Measurements from ENCODE around the gene SORCS2. TPM values are rescaled to one million over a fixed set of nuclear protein-coding genes. Genes with fewer than 3 reads are reported as not detected.
"Not testable (repeated sequence)": the region's sequence is repeated elsewhere in the genome, so short reads cannot be mapped to it uniquely, and the experiment has no call there.

Gene SORCS2
- total RNA-seq, 1 donor from 2014 or later: 6.9 TPM

DNA sequence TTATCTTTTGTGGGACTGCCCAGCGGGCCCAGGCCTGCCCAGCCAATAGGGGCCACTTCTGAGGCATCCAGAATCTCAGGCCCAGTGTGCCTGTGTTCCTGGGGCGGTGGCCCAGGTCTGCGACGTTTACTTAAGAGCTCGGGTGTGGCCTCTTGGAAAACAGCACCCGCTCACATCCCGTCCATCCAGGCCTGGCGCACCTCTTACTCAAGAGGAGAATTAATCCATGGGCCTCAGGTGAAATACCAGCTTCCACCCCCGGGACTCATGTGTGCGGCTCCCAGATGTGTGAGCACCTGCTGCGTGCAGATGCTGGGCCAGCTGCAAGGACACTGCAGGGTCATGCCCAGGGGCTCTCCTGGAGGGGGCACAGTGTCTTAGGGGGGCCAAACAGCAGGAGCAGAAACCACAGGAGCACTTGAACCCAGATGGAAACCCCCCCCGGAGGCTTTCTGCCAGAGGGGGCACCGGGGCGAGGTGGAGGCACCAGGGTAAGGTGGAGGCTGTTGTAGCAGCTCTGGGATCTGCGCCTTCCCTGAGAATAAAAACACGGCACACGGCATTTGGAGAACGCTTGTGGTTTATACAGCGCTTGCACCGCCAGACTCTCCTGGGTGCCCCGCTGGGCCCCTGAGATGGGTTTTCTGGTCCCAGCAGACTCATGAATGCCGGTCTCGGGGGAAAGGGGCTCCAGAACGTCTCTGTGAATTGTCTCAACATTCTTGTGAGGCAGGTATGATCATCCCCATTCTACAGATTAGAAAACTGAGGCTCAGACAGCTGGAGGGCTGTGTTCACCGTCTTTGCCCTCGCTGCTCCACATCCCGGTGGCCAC, 239.6 kb downstream of the SORCS2 start:
- intact Hi-C loops (cut with DNase I): no loop called here
- peak; percentile 75 for DNase-seq (ENCODE audit: low spot score)

- DNase-seq (ENCODE audit: low spot score): no peak
- intact Hi-C loops (cut with DNase I): no loop called here
Measured at GRCh38 chr4:7432531-7433375, 240.4 kb downstream of the SORCS2 start.

- no peak for DNase-seq (ENCODE audit: low spot score)
- intact Hi-C loops (cut with DNase I): no loop called here
Measured at GRCh38 chr4:7433376-7434140, 241.2 kb downstream of the SORCS2 start.

DNA sequence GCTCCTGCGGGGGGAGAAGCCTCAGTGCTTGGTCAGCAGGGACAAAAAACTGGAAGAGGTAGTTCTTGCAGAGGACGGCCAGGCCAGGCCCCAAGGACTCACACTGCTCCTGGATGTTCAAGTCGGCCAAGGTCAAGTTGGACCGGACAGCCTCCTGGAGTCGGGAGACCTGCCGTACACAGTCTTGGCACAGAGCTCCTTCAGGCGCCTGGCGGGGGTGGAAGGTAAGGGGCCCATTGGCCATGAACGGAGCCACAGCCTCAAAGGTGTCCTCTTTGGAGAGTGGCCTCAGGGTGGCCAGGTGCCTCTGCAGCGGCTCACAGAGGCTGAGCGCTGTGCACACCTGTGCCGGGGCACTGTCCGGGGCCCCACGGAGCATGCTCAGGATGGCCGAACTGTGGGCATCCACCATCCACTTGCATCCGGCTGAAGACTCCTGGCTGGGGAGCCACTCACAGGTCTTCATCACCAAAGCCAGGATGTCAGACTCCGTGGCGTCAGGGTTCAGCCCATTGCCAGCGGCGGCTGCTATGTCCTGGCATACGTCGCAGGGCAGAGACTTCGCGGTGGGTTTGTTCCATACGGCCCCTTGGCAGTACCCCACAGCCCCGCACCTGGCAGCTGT, 241.9 kb downstream of the SORCS2 start:
- no peak for DNase-seq (ENCODE audit: low spot score)
- intact Hi-C loops (cut with DNase I): no loop called here

GRCh38 chr4:7434766-7435150, 242.4 kb downstream of the SORCS2 start, which contains the start of gene PSAPL1:
Gene PSAPL1 (minus strand): TSS chr4:7434930. CDS start chr4:7434879, 51 bp downstream.
- no peak for DNase-seq (ENCODE audit: low spot score)
- intact Hi-C loops (cut with DNase I): no loop called here

DNA sequence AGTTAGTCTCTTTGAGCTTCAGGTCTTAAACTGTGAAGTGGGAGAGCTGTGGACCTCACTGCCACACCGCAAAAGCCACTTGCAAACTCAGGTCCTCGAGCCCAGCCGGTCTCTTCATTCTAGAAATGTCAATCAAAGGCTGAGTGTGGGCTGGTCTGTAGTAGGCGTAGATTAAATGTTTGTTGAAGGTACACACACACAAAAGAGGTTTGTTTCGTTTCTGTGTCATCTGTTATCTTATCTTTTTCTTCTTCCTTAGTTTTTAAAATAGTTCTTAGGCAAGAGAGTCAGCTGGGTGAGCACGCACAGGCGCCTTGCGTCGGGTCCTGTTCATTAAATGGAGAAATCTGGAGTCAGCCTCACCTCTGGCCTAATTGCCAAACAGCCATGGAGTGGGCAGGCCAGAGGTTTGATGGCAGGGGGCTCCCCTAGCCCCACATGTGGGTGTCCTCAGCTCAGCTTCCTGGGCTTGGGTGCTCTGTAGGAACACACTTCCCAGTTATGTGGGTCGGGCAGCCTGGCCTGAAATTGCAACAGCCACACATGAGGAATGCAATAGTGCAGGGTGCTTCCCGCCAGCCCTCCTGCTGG, 243.2 kb downstream of the SORCS2 start:
- intact Hi-C loops (cut with DNase I): no loop called here
- DNase-seq (ENCODE audit: low spot score): no peak

DNA sequence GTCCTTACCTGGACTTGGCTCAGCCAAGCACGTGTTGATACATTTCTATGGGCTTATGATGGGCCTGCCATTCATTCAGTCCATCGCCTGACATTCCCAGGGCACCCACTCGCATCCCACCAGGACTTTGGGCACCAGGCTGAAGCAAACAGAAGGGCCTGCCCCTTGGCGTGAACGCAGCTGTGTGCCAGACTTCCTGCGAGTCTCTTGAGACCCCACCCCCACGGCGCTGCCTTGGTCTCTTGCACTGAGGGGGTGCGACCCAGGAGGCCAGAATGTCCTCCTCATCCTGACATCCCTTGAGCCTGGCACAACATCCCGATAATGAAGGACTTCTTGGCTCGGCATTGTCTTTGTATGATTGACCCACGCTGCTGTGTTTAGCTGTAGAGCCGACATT, 243.9 kb downstream of the SORCS2 start:
- DNase-seq (ENCODE audit: low spot score): no peak
- intact Hi-C loops (cut with DNase I): no loop called here

GRCh38 chr4:7439699-7440098, 247.4 kb downstream of the SORCS2 start:
- intact Hi-C loops (cut with DNase I): no loop called here
- DNase-seq (ENCODE audit: low spot score): no peak

GRCh38 chr4:7441201-7441600, 248.9 kb downstream of the SORCS2 start:
- intact Hi-C loops (cut with DNase I): no loop called here

GRCh38 chr4:7442574-7443162, 250.3 kb downstream of the SORCS2 start:
- DNase-seq (ENCODE audit: low spot score): no peak
- intact Hi-C loops (cut with DNase I): no loop called here

More at GRCh38 chr4:7441201-7441600, 248.9 kb downstream of the SORCS2 start:
- DNase-seq (ENCODE audit: low spot score): no peak

GRCh38 chr4:7444314-7444713, 252.0 kb downstream of the SORCS2 start:
- intact Hi-C loops (cut with DNase I): no loop called here
- DNase-seq (ENCODE audit: low spot score): no peak

GRCh38 chr4:7444731-7445130, 252.4 kb downstream of the SORCS2 start:
- intact Hi-C loops (cut with DNase I): no loop called here
- DNase-seq (ENCODE audit: low spot score): no peak

- DNase-seq (ENCODE audit: low spot score): no peak
- intact Hi-C loops (cut with DNase I): no loop called here
Measured at GRCh38 chr4:7447236-7447635, 254.9 kb downstream of the SORCS2 start.

DNA sequence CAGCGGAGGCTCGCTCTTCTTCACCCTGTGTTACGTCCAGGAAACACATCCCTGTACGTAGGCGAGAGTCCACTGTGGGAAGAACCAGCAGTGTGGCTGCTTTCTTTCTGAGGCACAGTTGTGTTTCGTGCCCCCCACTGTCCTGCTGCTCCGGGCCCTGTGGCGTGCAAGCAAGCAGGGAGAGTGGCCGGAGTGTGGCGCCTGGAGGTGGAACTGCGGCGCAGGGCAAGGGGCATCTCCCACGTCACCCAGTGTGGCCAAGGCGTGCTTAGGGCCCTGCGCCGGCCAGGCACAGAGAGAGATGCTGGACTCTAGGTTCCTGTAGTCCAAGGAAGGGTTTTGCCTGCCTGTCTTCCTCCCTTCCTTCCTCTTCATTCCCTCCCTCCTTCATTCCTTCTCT, 255.7 kb downstream of the SORCS2 start:
- DNase-seq (ENCODE audit: low spot score): no peak
- intact Hi-C loops (cut with DNase I): no loop called here

DNA sequence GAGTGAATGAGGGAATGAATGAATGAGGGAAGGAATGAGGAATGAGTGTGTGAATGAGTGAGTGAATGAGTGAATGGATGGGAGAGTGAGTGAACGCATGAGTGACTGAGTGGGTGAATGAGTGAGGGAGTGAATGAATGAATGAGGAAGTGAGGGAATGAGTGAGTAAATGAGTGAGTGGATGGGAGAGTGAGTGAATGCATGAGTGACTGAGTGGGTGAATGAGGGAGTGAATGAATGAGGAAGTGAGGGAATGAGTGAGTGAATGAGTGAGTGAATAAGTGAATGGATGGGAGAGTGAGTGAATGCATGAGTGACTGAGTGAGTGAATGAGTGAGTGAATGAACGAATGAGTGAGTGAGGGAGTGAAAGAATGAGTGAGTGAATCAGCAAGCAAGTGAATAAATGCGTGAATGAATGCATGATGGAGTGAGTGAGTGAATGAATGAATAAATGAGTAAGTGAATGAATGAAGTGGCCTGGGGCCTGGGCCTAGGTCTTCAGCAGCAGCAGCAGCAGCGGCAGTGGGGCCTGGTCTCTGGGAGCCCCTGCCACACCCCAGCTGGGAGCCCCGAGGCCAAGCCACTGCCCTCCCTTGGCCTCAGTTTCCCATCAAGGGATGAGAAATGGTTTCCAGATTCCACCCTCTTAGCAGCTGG, 258.6 kb downstream of the SORCS2 start:
- intact Hi-C loops (cut with DNase I): no loop called here
- DNase-seq (ENCODE audit: low spot score): no peak

GRCh38 chr4:7451434-7451789, 259.1 kb downstream of the SORCS2 start:
- DNase-seq (ENCODE audit: low spot score): no peak
- intact Hi-C loops (cut with DNase I): no loop called here

GRCh38 chr4:7451800-7452199, 259.5 kb downstream of the SORCS2 start:
- intact Hi-C loops (cut with DNase I): no loop called here
- DNase-seq (ENCODE audit: low spot score): no peak

DNA sequence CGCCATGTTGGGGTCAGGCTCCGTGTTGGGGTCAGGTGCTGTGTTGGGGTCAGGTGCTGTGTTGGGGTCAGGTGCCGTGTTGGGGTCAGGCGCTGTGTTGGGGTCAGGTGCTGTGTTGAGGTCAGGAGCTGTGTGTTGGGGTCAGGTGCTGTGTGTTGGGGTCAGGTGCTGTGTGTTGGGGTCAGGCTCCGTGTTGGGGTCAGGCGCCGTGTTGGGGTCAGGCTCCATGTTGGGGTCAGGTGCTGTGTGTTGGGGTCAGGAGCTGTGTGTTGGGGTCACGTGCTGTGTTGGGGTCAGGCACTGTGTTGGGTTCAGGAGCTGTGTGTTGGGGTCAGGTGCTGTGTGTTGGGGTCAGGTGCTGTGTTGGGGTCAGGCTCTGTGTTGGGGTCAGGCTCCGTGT, 260.5 kb downstream of the SORCS2 start:
- DNase-seq (ENCODE audit: low spot score); intact Hi-C loops (cut with DNase I): not testable (repeated sequence)

All from cardiac septum (tissue), 1 donor.